Erythroblast (primary cell): Measurements from ENCODE around the gene RIN3.

Experiments used
- GATA1 ChIP-seq: IDR thresholded peaks from 2 replicates; pipeline ENCODE4 v1.6.1; 2011; ENCODE audit warnings: low read depth, mild to moderate bottlenecking, control low read depth, low read length, moderate library complexity
- POLR2A ChIP-seq: IDR thresholded peaks from 2 replicates; pipeline ENCODE4 v1.6.1; 2011; ENCODE audit warnings: mild to moderate bottlenecking, low read length

DNA sequence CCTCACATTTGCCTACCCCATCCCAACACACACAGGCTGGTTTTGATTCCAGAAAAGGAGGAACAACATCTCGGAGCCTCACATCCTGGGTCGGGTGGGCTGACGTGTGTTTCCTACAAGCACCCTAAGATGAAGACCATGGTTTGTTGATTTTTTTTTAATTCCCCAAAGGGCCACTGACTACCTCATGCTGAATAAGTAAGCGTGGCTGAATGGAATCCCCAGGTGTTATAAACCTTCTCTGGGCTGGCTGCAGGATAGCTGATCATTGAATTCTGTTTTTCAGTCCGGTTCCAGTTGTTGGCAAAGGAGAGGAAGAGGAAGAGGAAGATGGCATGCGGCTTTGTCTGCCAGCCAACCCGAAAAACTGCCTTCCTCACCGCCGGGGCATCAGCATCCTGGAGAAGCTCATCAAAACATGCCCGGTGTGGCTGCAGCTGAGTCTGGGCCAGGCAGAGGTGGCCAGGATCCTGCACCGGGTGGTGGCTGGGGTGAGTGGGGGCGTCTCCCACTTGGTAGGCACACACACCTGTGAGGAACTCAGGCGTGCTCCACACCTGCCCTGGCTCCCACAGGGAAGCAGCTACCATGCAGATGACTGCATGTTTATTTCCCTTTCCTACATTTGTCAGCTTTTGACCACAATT is 42.0 kb downstream of the RIN3 start:
- TF ChIP-seq POLR2A (no peak), GATA1 (no peak)
